HEK293T (cell line): ENCODE measurements around the gene MRPS31.

Experiments used
- CTCF ChIA-PET: fragments of 350-600 bp; formaldehyde crosslinking; extraction: SDS; loops from one replicate; lab custom pipeline; 2021; ENCODE audit warnings: antibody characterized with exemption, inconsistent platforms; lab: Yijun Ruan, JAX
- POLR2A ChIA-PET: fragments of 350-600 bp; formaldehyde crosslinking; extraction: SDS; loops from one replicate; lab custom pipeline; 2020; ENCODE audit warnings: antibody characterized with exemption, inconsistent platforms; lab: Yijun Ruan, JAX
- DNase-seq: peaks from one replicate; pipeline ENCODE4 v3.0.0; 2012; ENCODE audit warnings: mixed read lengths; ENCODE audit errors: extremely low spot score
- ARNT ChIP-seq: fragments of 450-650 bp; IDR thresholded peaks from 2 replicates; pipeline ENCODE4 v1.6.1; 2017; ENCODE audit warnings: mild to moderate bottlenecking
- BHLHE40 ChIP-seq: fragments of 450-650 bp; IDR thresholded peaks from 2 replicates; pipeline ENCODE4 v1.6.1; 2016; ENCODE audit warnings: mild to moderate bottlenecking, moderate library complexity, borderline replicate concordance
- CTBP1 ChIP-seq: fragments of 450-650 bp; IDR thresholded peaks from 2 replicates; pipeline ENCODE4 v1.6.1; 2016; ENCODE audit warnings: borderline replicate concordance
- ELF4 ChIP-seq: fragments of 450-650 bp; IDR thresholded peaks from 2 replicates; pipeline ENCODE4 v1.6.1; 2017; ENCODE audit warnings: antibody characterized with exemption
- FOXA1 ChIP-seq: fragments of 450-650 bp; IDR thresholded peaks from 2 replicates; pipeline ENCODE4 v1.6.1; 2016; ENCODE audit warnings: mild to moderate bottlenecking
- FOXK2 ChIP-seq: fragments of 450-650 bp; IDR thresholded peaks from 2 replicates; pipeline ENCODE4 v1.6.1; 2016; ENCODE audit warnings: mild to moderate bottlenecking
- FOXM1 ChIP-seq: fragments of 450-650 bp; IDR thresholded peaks from 2 replicates; pipeline ENCODE4 v1.6.1; 2017; ENCODE audit warnings: mild to moderate bottlenecking, borderline replicate concordance
- HDGF ChIP-seq: fragments of 450-650 bp; IDR thresholded peaks from 2 replicates; pipeline ENCODE4 v1.6.1; 2017; ENCODE audit warnings: antibody characterized with exemption, borderline replicate concordance
- L3MBTL2 ChIP-seq: fragments of 450-650 bp; conservative IDR thresholded peaks from 2 replicates; pipeline ENCODE4 v1.6.1; 2016; ENCODE audit warnings: mild to moderate bottlenecking
- LEF1 ChIP-seq: fragments of 450-650 bp; IDR thresholded peaks from 2 replicates; pipeline ENCODE4 v1.6.1; 2017; ENCODE audit warnings: mild to moderate bottlenecking, borderline replicate concordance
- NFRKB ChIP-seq: fragments of 450-650 bp; IDR thresholded peaks from 2 replicates; pipeline ENCODE4 v1.6.1; 2016; ENCODE audit warnings: mild to moderate bottlenecking, moderate library complexity
- SP1 ChIP-seq: fragments of 450-650 bp; IDR thresholded peaks from 2 replicates; pipeline ENCODE4 v1.6.1; 2017
- SUZ12 ChIP-seq: fragments of 450-650 bp; IDR thresholded peaks from 2 replicates; pipeline ENCODE4 v1.6.1; 2016; ENCODE audit warnings: mild to moderate bottlenecking
- TARDBP ChIP-seq: fragments of 450-650 bp; IDR thresholded peaks from 2 replicates; pipeline ENCODE4 v1.6.1; 2016
- ZNF384 ChIP-seq: fragments of 450-650 bp; IDR thresholded peaks from 2 replicates; pipeline ENCODE4 v1.6.1; 2016
- TF ChIP-seq, protein P1 (sequence below): fragments of 450-650 bp; IDR thresholded peaks from 2 replicates; pipeline ENCODE4 v1.6.1; 2016

The MRPS31 gene

DNA sequence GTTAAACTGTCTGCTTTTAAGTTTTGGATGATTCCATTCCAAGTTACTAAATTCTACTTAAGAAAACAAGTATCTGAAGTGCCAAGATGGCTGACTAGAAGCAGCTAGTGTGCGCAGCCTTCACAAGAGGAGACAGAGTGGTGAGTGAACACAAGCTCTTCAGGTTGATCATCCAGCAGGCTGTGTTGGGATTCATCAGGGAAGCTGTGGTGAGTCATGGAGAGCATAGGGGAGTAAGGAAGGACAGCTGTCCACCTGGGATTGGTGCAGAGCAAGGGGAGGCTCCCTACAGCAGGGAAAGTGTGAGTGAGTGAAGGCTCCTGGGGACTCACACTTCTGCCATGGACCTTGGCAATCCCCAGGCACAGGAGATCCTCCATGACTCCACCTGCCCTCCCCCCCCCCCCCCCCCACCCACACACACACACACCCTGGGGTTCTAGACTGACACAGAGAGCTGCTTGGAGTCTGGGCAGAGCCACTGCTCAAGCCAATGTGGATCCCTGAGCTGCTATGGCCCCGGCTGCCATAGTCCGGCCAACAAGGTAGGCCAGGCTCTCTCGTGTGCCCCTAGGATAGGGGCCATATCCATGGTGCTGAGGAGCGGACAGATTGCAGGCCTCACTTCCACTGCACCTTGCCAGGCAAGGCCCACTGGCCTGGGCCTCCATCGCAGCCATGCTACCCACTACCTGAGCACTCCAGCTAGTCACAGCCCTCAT lies 41.9 kb upstream of the MRPS31 start:
- TF ChIP-seq FOXM1 (no peak), BHLHE40 (no peak)
- POLR2A ChIA-PET = no interaction called here
- CTCF ChIA-PET = interaction anchor here (0.5 to 0.6 kb wide), 2 partner anchors 83 to 101 kb away, joined by 3 read pairs; no protein-coding TSS in a partner anchor
- DNase-seq = no peak

DNA sequence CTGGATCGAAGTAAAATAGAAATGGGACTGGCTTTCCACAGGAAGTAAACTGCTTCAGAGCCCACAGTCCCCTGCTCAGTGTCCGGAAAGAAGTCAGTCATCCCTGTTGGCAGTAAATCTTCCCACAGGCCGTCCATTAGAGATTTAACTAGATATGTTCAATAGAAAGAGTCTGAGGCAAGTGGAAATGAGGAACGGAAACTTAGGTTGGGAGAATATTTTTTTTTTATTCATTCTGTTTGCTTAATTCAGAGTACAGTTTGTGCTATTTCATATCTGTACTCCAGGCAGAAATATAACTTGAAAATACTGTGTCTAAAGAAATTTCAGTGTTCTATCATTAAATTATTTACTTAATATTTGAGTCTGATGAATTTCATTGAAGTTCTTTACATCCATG lies 41.1 kb upstream of the MRPS31 start:
- no peak for TF ChIP-seq CTBP1
- no peak for TF ChIP-seq FOXA1
- TF ChIP-seq FOXK2 = no peak
- no peak for TF ChIP-seq NFRKB
- TF ChIP-seq ZNF384 = no peak
- TF ChIP-seq L3MBTL2 = no peak
- TF ChIP-seq ELF4 = no peak
- no peak for TF ChIP-seq LEF1
- TF ChIP-seq BHLHE40 = no peak
- no peak for TF ChIP-seq FOXM1
- ChIA-PET POLR2A (no interaction called here), CTCF (no interaction called here)
- DNase-seq = no peak

DNA sequence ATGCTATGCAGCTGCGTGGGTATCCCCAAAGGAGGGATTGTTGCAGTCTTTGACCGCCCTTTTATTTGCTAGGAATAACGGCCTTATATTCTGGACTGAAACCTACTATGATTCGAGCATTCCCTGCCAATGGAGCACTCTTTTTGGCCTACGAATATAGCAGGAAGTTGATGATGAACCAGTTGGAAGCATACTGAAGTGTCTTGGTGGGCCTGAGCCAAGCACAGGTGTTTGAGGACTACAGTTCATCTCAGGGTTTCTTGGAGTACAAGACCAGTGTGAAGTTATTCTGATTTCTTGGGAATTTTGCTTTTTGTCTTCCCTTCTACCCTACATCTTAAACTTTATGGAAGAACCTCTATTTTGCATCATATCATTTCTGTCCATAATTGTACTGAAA lies 38.5 kb upstream of the MRPS31 start:
- CTCF ChIA-PET = no interaction called here
- POLR2A ChIA-PET = no interaction called here
- no peak for TF ChIP-seq FOXM1
- no peak for TF ChIP-seq NFRKB
- TF ChIP-seq TARDBP = no peak
- TF ChIP-seq L3MBTL2 = no peak
- no peak for TF ChIP-seq HDGF
- no peak for DNase-seq

DNA sequence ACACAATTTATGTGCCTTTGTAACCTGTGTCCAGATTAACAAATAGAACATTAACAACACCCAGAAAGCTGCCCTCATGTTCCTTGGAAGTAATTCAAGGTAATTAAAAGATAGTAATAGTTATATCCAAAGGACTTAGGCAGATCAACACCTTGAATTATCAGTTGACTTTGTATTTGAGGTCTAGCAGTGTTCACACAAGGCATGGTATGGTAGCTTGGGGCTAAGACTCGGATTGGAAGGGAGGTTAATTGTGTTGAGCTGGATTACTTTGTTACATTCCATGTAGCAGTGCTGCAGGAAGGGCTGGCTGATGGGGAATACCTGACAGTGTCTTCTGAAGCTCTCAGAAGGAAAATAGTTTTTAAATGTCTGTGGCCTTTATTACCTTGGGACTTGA lies 35.3 kb upstream of the MRPS31 start:
- ChIA-PET POLR2A (no interaction called here), CTCF (no interaction called here)
- no peak for TF ChIP-seq ARNT
- TF ChIP-seq FOXM1 = no peak
- TF ChIP-seq LEF1 = no peak
- no peak for TF ChIP-seq SUZ12
- no peak for TF ChIP-seq FOXK2
- DNase-seq = no peak

DNA sequence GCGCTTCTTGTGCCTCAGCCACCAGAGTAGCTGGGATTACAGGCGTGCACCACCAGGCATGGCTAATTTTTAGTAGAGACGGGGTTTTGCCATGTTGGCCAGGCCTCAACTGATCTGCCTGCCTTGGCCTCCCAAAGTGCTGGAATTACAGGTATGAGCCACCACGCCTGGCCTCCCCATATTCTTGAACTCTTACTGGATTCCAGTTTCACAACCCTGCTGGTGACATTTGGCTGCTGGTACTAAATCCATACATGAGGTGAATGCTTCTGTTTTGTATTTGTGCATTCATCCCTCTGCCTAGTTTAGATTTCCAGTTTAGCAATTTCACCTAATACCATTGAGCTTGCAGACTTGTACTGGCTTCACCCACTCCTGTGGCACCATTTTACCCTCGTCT lies 32.3 kb upstream of the MRPS31 start:
- ChIA-PET CTCF (interaction anchor here (1.1 kb wide), 1 partner anchor 11 kb away, joined by 4 read pairs; no protein-coding TSS in a partner anchor), POLR2A (no interaction called here)
- TF ChIP-seq FOXK2 (no peak), FOXA1 (no peak), ARNT (no peak), BHLHE40 (no peak), ELF4 (no peak), NFRKB (no peak), CTBP1 (no peak), TARDBP (no peak), SUZ12 (no peak), ZNF384 (no peak), FOXM1 (no peak), LEF1 (no peak)
- TF ChIP-seq, protein P1, sequence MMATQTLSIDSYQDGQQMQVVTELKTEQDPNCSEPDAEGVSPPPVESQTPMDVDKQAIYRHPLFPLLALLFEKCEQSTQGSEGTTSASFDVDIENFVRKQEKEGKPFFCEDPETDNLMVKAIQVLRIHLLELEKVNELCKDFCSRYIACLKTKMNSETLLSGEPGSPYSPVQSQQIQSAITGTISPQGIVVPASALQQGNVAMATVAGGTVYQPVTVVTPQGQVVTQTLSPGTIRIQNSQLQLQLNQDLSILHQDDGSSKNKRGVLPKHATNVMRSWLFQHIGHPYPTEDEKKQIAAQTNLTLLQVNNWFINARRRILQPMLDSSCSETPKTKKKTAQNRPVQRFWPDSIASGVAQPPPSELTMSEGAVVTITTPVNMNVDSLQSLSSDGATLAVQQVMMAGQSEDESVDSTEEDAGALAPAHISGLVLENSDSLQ = no peak
- no peak for DNase-seq

DNA sequence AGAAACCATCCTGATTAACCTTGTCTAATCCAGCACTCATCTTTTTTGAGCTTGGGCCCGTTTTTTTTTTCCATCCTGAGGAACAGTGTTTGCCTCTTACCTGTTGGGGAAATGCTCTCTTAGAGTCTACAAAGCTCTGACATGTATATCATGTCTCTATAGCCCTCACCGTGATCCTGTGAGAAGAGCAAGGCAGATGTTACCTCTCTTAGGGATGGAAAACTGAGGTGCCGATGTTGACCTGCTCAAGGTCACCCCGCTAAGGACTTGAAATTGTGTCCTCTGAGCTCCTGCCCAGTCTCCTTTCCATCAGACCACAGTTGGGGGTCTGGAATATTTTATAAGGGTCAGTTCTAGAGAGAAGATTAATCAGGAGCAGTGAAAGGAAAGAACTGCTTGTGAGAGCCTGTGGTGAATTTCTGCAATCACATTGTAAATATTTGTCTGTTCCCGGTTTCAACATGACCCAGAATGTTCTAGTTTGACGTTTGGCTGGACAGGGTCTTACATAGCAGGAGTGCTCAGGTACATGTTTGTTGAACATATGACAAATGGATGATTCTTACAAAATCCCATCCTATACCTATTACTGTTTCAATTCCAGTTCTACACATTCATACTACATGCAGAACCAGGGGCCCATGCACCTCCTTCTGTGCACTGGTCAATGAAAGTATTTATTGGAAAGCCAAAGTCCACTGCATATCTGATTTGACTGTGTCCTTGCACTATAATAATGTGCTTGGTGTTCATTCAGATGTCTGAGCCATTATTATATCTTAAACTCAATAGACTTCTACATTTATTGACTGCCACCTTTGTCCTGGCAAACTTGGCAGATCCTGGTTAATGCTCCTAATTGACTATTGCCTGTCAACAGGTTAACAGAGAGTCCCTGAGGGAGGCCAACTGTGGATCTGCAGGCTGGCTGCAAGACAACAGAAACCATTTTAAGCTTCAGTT lies 30.5 kb upstream of the MRPS31 start:
- DNase-seq = no peak
- POLR2A ChIA-PET = interaction anchor here (1.3 kb wide), 1 partner anchor 12 kb away, joined by 3 read pairs; the partner anchor contains the start of gene SLC25A15
- no peak for TF ChIP-seq SP1
- TF ChIP-seq, protein P1 = no peak
- no peak for TF ChIP-seq SUZ12
- no peak for TF ChIP-seq ARNT
- TF ChIP-seq CTBP1 = no peak
- TF ChIP-seq FOXA1 = no peak
- TF ChIP-seq FOXK2 = no peak
- no peak for TF ChIP-seq NFRKB
- no peak for TF ChIP-seq ELF4
- TF ChIP-seq HDGF = no peak
- TF ChIP-seq L3MBTL2 = no peak
- TF ChIP-seq BHLHE40 = no peak
- no peak for TF ChIP-seq TARDBP
- TF ChIP-seq FOXM1 = no peak
- no peak for TF ChIP-seq LEF1
- TF ChIP-seq ZNF384 = no peak
- CTCF ChIA-PET = no interaction called here
